GM12891 (cell line): Measurements from ENCODE around the gene PCDH9.

Experiments
- POLR2A ChIP-seq: IDR thresholded peaks from 2 replicates; pipeline ENCODE4 v1.6.1; 2011; ENCODE audit warnings: low read depth, low read length, control low read depth
- POLR2AphosphoS5 ChIP-seq: IDR thresholded peaks from 2 replicates; pipeline ENCODE4 v1.6.1; 2011; ENCODE audit warnings: low read depth, low read length, control low read depth

DNA sequence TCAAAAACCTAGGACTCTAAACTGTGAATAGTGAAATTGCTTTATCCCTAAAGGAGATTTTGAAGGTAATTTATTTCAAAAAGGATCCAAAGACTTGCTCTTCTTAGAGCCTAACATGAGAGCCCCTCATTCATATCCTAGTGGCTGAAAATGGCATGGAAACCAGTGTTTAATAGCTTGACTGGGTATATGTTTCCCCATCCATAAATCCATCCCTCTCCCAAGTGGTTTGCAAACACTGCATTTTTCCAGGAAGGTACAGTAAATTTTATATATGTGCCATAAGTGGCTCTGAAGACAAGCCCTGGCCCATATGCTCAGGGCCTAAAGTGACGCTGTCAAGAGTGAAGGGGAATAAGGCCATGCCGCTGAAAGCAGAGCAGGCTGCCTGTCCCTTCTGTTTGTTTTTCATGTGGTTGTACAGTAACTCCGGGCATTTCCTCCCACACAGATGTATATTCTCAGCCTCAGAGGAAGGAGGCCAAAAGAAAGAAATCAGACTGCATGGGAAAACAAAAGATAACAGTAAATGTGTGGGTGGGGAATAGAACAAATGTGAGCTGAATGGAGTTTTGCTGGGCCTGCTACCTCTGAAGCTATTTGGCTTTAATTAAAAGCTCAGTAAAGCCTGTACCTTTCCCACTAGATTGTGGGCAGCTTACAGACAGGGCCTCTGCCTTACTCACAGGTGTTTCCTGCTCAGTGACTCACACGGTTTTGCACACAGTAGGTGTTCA lies 181.9 kb downstream of the PCDH9 start:
- no peak for TF ChIP-seq POLR2A
- no peak for TF ChIP-seq POLR2AphosphoS5
